HT-29 (cell line): ENCODE data around the gene CTNNBL1. TPM values are rescaled to one million over a fixed set of nuclear protein-coding genes. Genes with fewer than 3 reads are reported as not detected.
"Not testable (repeated sequence)": the region's sequence is repeated elsewhere in the genome, so short reads cannot be mapped to it uniquely, and the experiment has no call there.

Experiments used
- DNase-seq: peaks from one replicate; pipeline ENCODE4 v3.0.0-alpha.2; 2015; ENCODE audit warnings: low spot score
- total RNA-seq: library from RNA; depleted of rRNA; stranded (reverse); fragments of >200 nt; shearing (Covaris generic); gene quantifications from 2 replicates; pipeline ENCODE4 v1.2.3, GENCODE V29; 2014

CTNNBL1 gene
- total RNA-seq, 1 experiment from 2014 or later = 42.4 TPM

- DNase-seq = no peak
These were observed 156.3 kb downstream of the CTNNBL1 start for GRCh38 chr20:37850036-37850592.

GRCh38 chr20:37850724-37851355 lies 157.0 kb downstream of the CTNNBL1 start:
- no peak for DNase-seq

GRCh38 chr20:37852666-37853065 lies 158.8 kb downstream of the CTNNBL1 start:
- no peak for DNase-seq

- DNase-seq = no peak
These were observed 160.1 kb downstream of the CTNNBL1 start for GRCh38 chr20:37853823-37854375.

GRCh38 chr20:37856034-37856433 lies 162.2 kb downstream of the CTNNBL1 start:
- not testable (repeated sequence) for DNase-seq

- DNase-seq = no peak
These were observed 163.3 kb downstream of the CTNNBL1 start for GRCh38 chr20:37856932-37857660.

GRCh38 chr20:37859406-37860171 lies 165.8 kb downstream of the CTNNBL1 start:
- no peak for DNase-seq

- DNase-seq = no peak
These were observed 169.5 kb downstream of the CTNNBL1 start for GRCh38 chr20:37863289-37863688.

GRCh38 chr20:37864298-37864697 lies 170.5 kb downstream of the CTNNBL1 start:
- no peak for DNase-seq

- DNase-seq = no peak
These were observed 172.2 kb downstream of the CTNNBL1 start for GRCh38 chr20:37866051-37866450.

- DNase-seq = no peak
These were observed 173.7 kb downstream of the CTNNBL1 start for GRCh38 chr20:37867289-37868195.

GRCh38 chr20:37868851-37869333 lies 175.1 kb downstream of the CTNNBL1 start:
- no peak for DNase-seq

- DNase-seq = no peak
These were observed 175.6 kb downstream of the CTNNBL1 start for GRCh38 chr20:37869334-37869861.

GRCh38 chr20:37870294-37870693 lies 176.5 kb downstream of the CTNNBL1 start:
- DNase-seq = no peak

- DNase-seq = no peak
These were observed 177.9 kb downstream of the CTNNBL1 start for GRCh38 chr20:37871751-37872150.

- no peak for DNase-seq
These were observed 178.3 kb downstream of the CTNNBL1 start for GRCh38 chr20:37872161-37872560.

GRCh38 chr20:37873884-37874283 lies 180.1 kb downstream of the CTNNBL1 start:
- no peak for DNase-seq

GRCh38 chr20:37875460-37876175 lies 181.8 kb downstream of the CTNNBL1 start:
- DNase-seq = no peak

- DNase-seq = no peak
These were observed 183.0 kb downstream of the CTNNBL1 start for GRCh38 chr20:37876863-37877262.
